Right hindlimb (tissue), 1 donor: ENCODE data around the gene SERPINA1.
A peak's percentile ranks its signal among the peaks of the same experiment; 100 is the strongest.
"Not testable (repeated sequence)": the region's sequence is repeated elsewhere in the genome, so short reads cannot be mapped to it uniquely, and the experiment has no call there.

Experiments
- DNase-seq: peaks from one replicate; pipeline ENCODE4 v3.0.0-alpha.2; 2018

Gene SERPINA1

GRCh38 chr14:94368956-94369355 is 19.4 kb downstream of the SERPINA1 start:
- no peak for DNase-seq

DNA sequence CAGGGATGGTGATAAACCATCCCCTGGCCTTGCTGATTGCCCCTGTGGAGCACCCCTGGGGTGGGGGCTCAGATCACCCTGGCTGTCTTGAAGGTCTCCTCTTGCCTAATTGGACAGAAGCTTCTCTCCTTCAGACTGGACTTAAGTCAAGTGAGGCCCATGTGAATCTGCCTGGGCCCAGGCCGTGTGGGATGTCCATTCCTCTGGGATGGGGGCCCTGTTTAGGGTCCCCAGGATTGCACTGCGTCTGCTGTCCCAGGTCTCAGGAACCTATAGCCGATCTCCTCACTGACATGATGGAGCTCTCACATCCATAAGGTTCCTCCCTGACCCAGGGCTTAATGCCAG is 20.2 kb downstream of the SERPINA1 start:
- no peak for DNase-seq

- no peak for DNase-seq
Observed at GRCh38 chr14:94367347-94368242, 20.8 kb downstream of the SERPINA1 start.

DNA sequence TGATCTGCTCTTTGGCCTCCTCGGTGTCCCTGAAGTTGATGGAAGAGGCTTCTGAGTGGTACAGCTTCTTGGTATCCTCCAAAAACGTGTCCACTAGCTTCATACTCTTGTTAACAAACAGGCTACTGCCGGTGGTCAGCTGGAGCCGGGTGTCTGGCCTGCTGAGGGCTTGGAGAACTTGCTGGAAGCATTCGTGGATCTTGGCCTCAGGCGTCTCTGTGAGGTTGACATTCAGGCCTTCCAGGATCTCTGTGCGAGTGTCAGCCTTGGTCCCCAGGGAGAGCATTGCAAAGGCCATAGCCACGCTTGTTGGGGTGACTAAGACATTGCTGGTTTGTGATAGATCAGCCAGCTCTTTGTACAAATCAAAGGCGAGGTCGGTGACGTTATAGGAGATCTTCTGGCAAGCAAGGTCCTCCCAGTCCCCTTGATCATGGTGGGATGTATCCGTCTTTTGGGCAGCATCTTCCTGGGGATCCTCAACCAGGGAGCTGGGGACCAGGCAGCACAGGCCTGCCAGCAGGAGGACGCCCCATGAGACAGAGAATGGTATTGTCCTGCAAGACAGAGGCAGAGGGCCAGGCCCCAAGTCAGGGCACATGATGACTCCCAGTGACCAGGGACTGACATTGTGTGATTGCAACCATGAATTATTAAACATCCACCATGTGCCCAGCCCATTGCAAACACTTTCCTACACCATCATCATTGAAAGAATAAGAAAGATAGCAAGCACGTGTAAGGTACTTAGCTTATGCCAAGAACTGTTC is 22.1 kb downstream of the SERPINA1 start, which contains the start of gene SERPINA2:
Gene SERPINA2, minus strand, starts transcription at position 553 of the 770 bp plus-strand sequence.
- DNase-seq, result no peak

- DNase-seq, result no peak
Observed at GRCh38 chr14:94365624-94366023, 22.8 kb downstream of the SERPINA1 start.

GRCh38 chr14:94364964-94365363 is 23.4 kb downstream of the SERPINA1 start:
- no peak for DNase-seq

DNA sequence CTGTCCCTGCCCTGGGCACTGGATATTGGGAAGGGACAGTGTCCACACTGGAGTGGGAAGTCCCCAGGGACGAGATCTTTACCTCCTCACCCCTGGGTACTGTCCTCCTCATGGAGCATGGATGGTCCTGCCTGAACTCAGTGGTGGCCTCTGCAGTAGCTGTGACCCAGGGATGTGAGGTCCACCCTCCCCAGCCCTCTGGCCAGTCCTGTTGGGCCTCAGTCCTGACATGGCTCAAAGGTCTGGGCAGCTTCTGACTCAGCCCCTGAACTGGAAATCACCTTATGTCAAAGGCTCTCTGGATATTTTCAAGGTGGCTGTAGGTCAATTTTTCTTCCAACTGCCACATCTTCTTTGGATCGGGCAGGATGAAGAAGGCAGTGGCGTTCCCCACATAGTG is 24.4 kb downstream of the SERPINA1 start:
- DNase-seq, result no peak

GRCh38 chr14:94363151-94363624 is 25.2 kb downstream of the SERPINA1 start:
- DNase-seq, result no peak

- no peak for DNase-seq
Observed at GRCh38 chr14:94362614-94363133, 25.7 kb downstream of the SERPINA1 start.

- DNase-seq, result no peak
Observed at GRCh38 chr14:94361682-94362081, 26.7 kb downstream of the SERPINA1 start.

- no peak for DNase-seq
Observed at GRCh38 chr14:94360945-94361565, 27.3 kb downstream of the SERPINA1 start.

- DNase-seq, result no peak
Observed at GRCh38 chr14:94357166-94357565, 31.2 kb downstream of the SERPINA1 start.

DNA sequence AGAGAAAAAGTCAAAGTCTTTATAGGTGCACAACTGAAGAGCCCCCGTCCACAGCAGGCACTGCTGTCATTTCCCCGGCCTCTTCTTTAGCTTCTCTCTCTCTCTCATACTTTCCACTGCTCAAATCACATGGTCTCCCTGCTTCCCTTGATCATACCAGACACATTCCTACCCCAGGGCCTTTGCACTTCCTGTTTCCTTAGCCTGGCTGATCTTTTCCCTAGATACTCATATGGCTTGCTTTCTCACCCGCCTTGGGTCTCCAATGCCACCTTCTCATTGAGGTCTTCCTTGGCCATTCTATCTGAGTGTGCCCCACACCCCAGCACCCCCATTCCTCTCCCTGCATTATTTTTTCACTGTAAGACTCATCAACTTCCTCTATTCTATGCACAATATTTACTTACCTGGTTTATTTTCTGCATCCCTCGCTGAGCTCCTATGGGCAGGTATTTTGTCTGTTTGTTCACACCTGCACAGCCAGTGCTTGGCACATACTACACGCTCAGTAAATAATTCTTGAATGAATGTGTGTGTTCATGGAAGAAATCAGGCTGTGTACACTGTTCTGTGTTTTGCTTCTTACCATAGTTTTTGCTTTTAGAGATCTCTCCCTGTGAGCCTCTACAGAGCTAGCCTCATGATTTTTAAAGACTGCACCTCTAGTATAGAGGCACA is 31.9 kb downstream of the SERPINA1 start:
- DNase-seq, result no peak

GRCh38 chr14:94355191-94355794 is 33.1 kb downstream of the SERPINA1 start:
- DNase-seq, result peak; percentile 46

DNA sequence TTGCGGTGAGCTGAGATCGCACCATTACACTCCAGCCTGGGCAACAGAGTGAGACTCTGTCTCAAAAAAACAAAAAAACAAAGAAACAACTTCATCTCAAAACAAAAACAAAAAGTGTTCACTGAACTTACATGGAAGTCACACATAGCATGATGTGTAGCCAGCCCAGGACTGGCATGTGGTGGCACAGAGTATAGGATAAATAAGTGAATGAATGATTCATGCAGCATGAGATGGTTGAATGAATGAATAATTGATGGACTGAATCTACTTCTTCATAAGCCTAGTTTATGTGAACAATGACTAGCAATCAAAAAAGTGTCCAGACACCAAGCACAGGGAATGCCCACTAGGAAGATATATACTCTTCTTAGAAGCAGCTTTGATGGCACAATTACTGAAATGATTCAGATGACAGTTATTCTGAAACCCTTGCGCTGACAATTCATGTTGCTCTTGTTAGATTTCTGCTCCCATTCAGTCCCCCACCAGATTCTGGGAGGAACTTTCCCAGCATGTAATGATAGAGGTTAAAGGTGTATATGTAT is 33.7 kb downstream of the SERPINA1 start:
- DNase-seq, result no peak

DNA sequence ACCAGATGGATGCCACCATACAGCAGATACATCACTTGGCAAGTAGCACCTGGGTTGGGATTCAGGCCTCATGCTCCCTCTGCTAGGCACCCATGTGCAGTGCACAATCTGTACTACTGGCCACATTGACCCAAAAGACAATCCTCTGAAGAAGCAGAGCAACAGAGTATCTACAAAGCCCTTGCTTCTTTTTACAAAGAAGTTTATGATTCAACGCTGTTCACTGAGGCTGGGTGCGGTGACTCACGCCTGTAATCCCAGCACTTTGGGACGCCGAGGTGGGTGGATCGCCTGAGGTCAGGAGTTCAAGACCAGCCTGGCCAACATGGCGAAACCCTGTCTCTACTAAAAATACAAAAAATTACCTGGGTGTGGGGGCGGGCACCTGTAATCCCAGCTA is 34.2 kb downstream of the SERPINA1 start:
- not testable (repeated sequence) for DNase-seq

GRCh38 chr14:94349276-94349675 is 39.1 kb downstream of the SERPINA1 start:
- no peak for DNase-seq

DNA sequence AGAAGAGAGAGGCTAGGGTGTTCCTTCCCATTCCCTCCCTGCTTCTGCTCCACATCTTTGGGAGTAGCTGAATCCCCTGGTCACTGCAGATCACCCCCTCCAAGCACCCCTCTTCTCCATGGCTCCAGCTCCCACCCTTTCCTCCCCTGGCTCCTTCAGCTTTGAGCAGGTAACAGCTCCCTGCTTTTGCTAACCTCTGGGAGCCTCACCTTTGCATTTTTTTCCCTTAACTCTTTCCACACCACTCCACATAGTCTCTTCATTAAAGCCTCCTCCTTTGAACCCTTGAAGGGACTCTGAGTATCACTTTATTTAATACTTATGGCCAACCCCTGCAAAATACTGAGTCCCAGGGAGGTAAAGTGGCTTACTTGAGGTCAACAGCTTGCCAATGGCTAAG is 39.6 kb downstream of the SERPINA1 start:
- DNase-seq, result no peak

DNA sequence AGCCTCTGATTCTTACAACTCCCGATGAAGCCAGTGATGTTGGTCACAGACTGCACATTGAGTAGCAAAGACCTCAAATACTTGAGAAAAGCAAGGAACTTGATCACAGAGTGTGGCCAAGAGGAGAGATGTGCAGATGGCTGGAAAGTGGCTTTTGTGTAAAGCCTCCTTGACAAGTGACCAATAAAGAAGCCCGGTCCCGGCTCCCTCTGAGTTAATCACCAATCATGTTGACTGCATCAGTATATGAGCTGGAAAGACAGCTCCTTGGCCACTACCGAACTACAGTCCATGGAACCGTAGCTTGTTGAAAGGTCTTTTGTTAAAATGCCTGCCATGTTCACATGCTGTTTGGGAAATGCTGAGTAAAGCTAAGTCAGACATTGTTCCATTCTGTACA is 41.6 kb downstream of the SERPINA1 start:
- DNase-seq, result no peak

GRCh38 chr14:94346065-94346786 is 42.2 kb downstream of the SERPINA1 start:
- DNase-seq, result not testable (repeated sequence)
